Tibial artery (tissue), 4 donors: ENCODE data around the gene RGS11.
"Not testable (repeated sequence)": the region's sequence is repeated elsewhere in the genome, so short reads cannot be mapped to it uniquely, and the experiment has no call there.

ENCODE experiments used
- DNase-seq, 2 donors: peaks; one replicate each; pipeline ENCODE4 v3.0.0-alpha.2; 2019
- H3K27ac ChIP-seq, 2 donors: fragments of 200-600 bp; sonication (generic) in 1 of 2; 1 replicate in 1 of 2; 2 replicates in 1 of 2; pipeline ENCODE4 v1.5.1; 2018 to 2019; ENCODE audit warnings: mild to moderate bottlenecking in 1 of 2
- H3K27me3 ChIP-seq, 2 donors: fragments of 200-600 bp; sonication (generic) in 1 of 2; one replicate each; pipeline versions ENCODE4 v1.5.1 to v1.6.0; 2016 to 2019
- H3K36me3 ChIP-seq, 3 donors: fragments of 200-600 bp; sonication (generic) in 2 of 3; one replicate each; pipeline ENCODE4 v1.5.1; 2016 to 2019; ENCODE audit warnings: mild to moderate bottlenecking in 2 of 3
- H3K4me1 ChIP-seq, 4 donors: fragments of 200-600 bp; sonication (generic) in 2 of 4; 1 replicate in 3 of 4; 2 replicates in 1 of 4; pipeline ENCODE4 v1.5.1; 2016 to 2019
- H3K4me3 ChIP-seq, 2 donors: fragments of 200-600 bp; sonication (generic) in 1 of 2; 1 replicate in 1 of 2; 2 replicates in 1 of 2; pipeline ENCODE4 v1.5.1; 2018 to 2019; ENCODE audit warnings: mild to moderate bottlenecking in 2 of 2
- H3K9me3 ChIP-seq, 3 donors: fragments of 200-600 bp; sonication (generic) in 1 of 3; one replicate each; pipeline ENCODE4 v1.5.1; 2016 to 2019
- intact Hi-C: fragments of 100-400 bp; cut with DNase I; formaldehyde crosslinking; loops from one replicate; pipeline ENCODE4 v1.15.0; 2023; ENCODE audit warnings: low total_unique reads
- TF ChIP-seq, protein P1 (sequence below), 2 experiments: fragments of 200-600 bp in 1 of 2; fragments of 450-650 bp in 1 of 2; IDR thresholded peaks; one replicate each; pipeline ENCODE4 v1.5.1; 2017 to 2019; ENCODE audit warnings: antibody characterized with exemption in 2 of 2, mild to moderate bottlenecking in 1 of 2, moderate library complexity in 1 of 2

Gene RGS11

GRCh38 chr16:262121-262745 is 13.5 kb downstream of the RGS11 start:
- H3K9me3 ChIP-seq: no peaks in the 10 kb centered on the region
- DNase-seq: no peak
- H3K4me3 ChIP-seq: no peak overlapping the region
- H3K4me1 ChIP-seq: no peaks in the 10 kb centered on the region
- H3K27me3 ChIP-seq: no peaks in the 10 kb centered on the region
- intact Hi-C loops: no loop called here
- H3K36me3 ChIP-seq: peaks cover 42 to 77% (median 60%) of the 10 kb centered on the region in 3 donors
- H3K27ac ChIP-seq: no peak overlapping the region
- TF ChIP-seq, protein P1, sequence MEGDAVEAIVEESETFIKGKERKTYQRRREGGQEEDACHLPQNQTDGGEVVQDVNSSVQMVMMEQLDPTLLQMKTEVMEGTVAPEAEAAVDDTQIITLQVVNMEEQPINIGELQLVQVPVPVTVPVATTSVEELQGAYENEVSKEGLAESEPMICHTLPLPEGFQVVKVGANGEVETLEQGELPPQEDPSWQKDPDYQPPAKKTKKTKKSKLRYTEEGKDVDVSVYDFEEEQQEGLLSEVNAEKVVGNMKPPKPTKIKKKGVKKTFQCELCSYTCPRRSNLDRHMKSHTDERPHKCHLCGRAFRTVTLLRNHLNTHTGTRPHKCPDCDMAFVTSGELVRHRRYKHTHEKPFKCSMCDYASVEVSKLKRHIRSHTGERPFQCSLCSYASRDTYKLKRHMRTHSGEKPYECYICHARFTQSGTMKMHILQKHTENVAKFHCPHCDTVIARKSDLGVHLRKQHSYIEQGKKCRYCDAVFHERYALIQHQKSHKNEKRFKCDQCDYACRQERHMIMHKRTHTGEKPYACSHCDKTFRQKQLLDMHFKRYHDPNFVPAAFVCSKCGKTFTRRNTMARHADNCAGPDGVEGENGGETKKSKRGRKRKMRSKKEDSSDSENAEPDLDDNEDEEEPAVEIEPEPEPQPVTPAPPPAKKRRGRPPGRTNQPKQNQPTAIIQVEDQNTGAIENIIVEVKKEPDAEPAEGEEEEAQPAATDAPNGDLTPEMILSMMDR (IDR thresholded peaks at IDR 0.05): no peak

GRCh38 chr16:261031-261691 is 14.6 kb downstream of the RGS11 start:
- no peak overlapping the region for H3K27ac ChIP-seq
- no peaks in the 10 kb centered on the region for H3K9me3 ChIP-seq
- intact Hi-C loops: no loop called here
- H3K36me3 ChIP-seq: peaks cover 43 to 87% (median 60%) of the 10 kb centered on the region in 3 donors
- H3K4me3 ChIP-seq: no peak overlapping the region
- TF ChIP-seq, protein P1 (IDR thresholded peaks at IDR 0.05): no peak
- no peaks in the 10 kb centered on the region for H3K27me3 ChIP-seq
- H3K4me1 ChIP-seq: no peaks in the 10 kb centered on the region
- DNase-seq: no peak

DNA sequence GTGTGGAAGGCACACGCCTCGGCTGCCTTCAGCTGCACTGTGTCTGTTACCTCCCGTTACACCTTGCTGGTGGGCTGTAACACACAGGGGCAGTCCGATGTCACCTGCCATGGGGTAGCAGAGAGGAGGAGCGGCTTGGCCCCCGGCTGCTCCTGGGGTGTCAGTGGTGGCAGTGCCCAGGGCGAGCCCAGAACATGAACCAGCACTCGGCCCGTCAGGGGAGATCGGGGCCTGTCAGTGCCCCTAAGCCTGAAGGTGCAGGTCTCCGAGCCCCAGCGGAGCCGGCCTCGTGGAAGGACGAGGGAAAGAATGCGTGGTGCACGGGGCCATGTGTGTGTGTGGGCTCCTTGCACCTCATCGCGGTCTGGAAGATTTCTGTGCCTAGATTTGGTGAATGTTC is 15.4 kb downstream of the RGS11 start:
- Histone ChIP-seq H3K27me3 (no peaks in the 10 kb centered on the region), H3K4me1 (no peaks in the 10 kb centered on the region), H3K36me3 (peaks cover 51 to 90% (median 68%) of the 10 kb centered on the region in 3 donors), H3K27ac (no peak overlapping the region), H3K4me3 (no peak overlapping the region), H3K9me3 (no peaks in the 10 kb centered on the region)
- DNase-seq: no peak
- intact Hi-C loops: no loop called here
- TF ChIP-seq, protein P1 (IDR thresholded peaks at IDR 0.05): no peak

DNA sequence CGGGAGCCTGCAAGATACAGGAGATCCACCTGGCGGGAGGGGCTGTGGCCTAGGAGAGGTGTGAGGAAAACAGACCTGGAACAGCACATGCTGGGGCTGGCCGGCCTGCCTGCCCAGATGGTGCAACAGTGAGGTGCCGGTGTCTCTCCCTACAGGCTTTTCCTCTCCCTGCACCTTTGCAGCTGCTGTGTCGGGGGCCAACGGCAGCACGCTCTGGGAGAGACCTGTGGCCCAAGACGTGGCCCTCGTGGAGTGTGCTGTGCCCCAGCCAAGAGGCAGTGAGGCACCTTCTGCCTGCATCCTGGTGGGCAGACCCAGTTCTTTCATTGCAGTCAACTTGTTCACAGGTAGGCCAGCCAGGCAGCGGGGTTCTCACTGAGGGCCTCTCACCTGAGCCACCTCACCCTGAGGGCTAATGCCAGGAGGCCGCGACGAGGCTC is 15.9 kb downstream of the RGS11 start:
- Histone ChIP-seq H3K36me3 (peaks cover 56 to 90% (median 71%) of the 10 kb centered on the region in 3 donors), H3K27me3 (no peaks in the 10 kb centered on the region), H3K4me3 (no peak overlapping the region), H3K27ac (no peak overlapping the region), H3K9me3 (no peaks in the 10 kb centered on the region), H3K4me1 (no peaks in the 10 kb centered on the region)
- DNase-seq: no peak
- intact Hi-C loops: no loop called here
- TF ChIP-seq, protein P1 (IDR thresholded peaks at IDR 0.05): no peak

DNA sequence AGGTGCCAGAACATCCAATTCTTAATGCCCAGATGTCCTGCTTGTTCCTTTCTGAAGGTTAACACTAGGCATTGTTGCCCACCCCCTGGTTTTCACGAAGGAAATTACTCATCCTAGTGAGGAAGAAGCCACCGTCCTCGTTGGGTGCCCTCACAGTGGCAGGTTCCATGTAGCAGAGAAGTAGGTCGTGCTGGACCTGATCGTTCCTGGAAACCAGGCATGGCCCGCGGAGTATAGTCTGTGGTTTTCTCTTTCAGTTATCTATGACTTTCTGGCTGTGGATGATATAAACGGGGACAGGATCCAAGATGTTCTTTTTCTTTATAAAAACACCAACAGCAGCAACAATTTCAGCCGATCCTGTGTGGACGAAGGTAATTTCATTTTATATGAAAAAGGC is 16.5 kb downstream of the RGS11 start:
- Histone ChIP-seq H3K27me3 (no peaks in the 10 kb centered on the region), H3K4me1 (no peaks in the 10 kb centered on the region), H3K27ac (no peak overlapping the region), H3K36me3 (peaks cover 56 to 90% (median 71%) of the 10 kb centered on the region in 3 donors), H3K9me3 (no peaks in the 10 kb centered on the region), H3K4me3 (no peak overlapping the region)
- TF ChIP-seq, protein P1 (IDR thresholded peaks at IDR 0.05): no peak
- intact Hi-C loops: no loop called here
- DNase-seq: no peak

GRCh38 chr16:258091-258490 is 17.7 kb downstream of the RGS11 start:
- H3K4me1 ChIP-seq, H3K27ac ChIP-seq, intact Hi-C loops, DNase-seq, H3K27me3 ChIP-seq, H3K4me3 ChIP-seq, H3K9me3 ChIP-seq: not testable (repeated sequence)
- H3K36me3 ChIP-seq: peaks cover 52 to 90% (median 70%) of the 10 kb centered on the region in 3 donors
